ENCODE measurements around the gene MRTFB.
"Not testable (repeated sequence)": the region's sequence is repeated elsewhere in the genome, so short reads cannot be mapped to it uniquely, and the experiment has no call there.

The MRTFB gene

DNA sequence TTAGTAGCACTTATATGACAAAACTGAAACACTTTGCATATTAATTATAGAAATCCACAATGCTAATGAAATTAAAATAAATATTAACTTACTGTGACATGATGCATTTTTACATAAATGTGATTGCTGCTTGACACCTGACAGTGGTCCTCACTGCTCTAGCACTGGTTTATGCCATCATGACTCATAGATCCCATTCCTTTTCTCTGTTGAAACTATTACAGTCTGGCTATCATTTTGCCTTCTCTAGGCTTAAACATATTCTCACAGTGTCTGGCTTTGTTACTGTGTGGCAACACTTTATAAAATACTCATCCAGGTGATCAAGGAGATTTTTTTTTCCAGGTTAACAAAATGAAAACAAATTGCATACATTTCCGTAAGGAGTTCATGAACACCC, 108.0 kb downstream of the MRTFB start:
- DNase-seq = no peak
- intact Hi-C loops (cut with DNase I) = no loop called here

DNA sequence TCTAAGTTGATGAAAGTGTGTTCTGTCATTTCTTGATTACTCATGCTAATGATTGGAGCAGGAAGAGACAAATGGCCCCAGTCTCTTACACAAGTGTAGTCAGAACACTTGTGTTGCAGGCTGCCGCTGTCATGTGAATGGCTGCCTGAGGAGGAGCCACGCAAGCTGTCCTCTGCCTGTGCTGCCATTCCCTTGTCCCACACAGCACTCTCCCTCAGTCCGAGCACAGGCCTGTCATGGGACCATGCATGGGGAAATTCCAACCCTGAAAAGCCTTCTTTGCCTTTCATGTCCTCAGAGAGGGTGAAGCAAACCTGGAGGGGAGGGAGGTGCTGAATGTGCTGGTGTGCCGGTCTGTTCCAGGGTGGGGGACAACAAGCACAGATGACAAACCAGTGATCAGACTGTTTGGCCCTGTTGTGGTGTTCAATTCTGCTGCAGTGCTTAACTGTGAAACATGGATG, 109.4 kb downstream of the MRTFB start:
- intact Hi-C loops (cut with DNase I) = no loop called here
- DNase-seq = no peak

DNA sequence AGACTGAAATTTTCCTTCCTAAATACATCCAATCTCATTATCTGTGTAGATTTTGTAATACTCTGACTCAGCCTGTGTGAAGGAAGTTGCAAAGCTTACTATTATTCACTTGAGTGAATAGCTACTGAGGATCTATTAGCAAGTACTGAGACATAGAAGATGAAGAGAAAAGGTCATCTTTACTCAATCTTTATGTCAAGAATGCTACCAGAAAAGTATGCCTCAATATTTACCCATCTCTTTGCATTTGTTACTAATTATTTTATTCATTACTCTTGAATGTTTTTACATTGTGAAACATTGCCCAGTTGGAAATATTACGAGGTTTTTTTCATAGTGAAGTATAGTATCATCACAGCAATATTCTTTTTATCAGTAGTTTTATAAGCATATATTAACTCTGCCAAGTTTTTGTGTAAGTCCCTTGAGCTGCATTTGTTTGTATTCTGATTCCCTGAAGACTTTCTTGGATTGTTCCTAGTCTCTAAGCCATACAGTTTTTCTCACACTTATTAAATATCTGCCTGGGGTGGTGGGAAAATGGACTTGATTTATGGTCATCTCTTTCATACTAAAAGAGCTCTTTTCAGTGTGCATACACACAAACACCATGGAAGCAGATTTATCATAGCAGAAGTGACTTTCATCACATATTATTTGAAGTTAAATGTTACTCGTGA, 110.4 kb downstream of the MRTFB start:
- intact Hi-C loops (cut with DNase I) = no loop called here
- no peak for DNase-seq

DNA sequence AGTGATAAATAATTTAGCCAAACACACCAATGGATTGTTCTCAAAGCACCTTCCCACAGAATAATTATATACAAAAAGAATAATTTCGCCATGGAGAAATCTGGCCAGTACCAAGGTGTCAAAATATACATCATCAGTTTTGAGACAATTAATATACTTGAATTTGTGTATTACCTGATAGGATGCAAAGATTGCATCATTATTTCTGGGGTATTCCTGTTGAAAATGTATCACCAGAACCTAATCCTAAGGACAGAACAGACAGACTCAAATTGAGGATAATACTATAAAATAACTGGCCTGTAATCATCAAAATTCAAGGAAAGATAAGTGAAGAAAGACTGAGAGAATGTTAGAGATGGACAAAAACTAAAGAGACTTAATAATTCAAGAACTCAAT, 111.9 kb downstream of the MRTFB start:
- intact Hi-C loops (cut with DNase I) = no loop called here
- DNase-seq = no peak

DNA sequence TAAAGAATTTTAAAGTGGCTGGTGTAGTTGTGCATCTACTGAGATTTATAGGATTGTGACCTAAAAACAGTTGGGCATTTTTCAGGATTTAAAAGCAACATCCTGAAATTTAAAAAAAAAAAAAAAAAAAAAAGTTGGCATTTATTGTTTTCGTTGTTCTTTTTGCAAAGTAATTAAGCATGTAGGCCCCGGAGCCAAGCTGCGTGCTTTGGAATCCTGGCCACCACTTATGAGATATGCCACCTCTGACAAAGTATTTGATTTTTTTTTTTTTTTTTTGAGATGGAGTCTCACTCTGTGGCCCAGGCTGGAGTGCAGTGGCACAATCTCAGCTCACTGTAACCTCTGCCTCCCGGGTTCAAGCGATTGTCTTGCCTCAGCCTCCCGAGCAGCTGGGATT, 112.8 kb downstream of the MRTFB start:
- intact Hi-C loops (cut with DNase I) = not testable (repeated sequence)
- DNase-seq = peak in 2 of 10 donors; percentile 67 to 68

DNA sequence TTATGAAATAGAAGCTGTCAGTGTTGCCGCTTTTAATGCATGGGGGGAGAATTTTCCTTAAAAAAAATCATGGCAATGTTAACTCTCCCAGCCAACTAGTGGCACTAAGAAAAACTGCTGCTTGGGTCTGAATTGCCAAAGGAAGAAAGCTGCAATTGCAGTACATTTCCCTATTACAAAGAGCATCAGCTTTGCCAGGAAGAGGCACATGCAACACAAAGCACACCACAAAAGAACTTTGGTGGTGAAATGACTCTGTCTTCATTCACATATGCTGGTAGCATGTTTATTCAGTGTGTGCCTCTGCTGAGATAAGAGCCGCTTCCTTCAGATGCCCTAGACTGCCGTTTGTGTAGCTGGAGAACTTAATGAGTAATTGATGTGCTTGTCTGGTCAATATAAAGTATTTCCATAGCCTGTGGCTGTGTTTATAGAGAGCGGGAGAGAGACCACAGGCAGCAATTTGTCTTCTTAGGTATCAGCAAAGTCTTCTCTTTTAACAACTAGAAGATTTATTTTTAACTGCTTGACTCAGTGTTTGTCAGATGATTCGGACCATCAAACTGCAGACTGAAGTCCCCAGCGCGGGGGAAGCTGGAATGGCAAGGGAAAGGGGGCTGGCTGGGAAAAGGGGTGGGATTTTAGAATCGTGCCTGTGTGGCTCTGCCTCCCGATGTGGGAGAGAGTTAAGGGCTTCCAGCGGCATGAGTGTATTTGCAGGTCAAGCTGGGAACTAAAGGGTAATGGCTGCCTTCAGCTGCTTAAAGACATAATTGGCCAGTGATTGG, 115.1 kb downstream of the MRTFB start:
- DNase-seq = peak in 9 of 10 donors; percentile 19 to 93 (median 60)
- intact Hi-C loops (cut with DNase I) = no loop called here

DNA sequence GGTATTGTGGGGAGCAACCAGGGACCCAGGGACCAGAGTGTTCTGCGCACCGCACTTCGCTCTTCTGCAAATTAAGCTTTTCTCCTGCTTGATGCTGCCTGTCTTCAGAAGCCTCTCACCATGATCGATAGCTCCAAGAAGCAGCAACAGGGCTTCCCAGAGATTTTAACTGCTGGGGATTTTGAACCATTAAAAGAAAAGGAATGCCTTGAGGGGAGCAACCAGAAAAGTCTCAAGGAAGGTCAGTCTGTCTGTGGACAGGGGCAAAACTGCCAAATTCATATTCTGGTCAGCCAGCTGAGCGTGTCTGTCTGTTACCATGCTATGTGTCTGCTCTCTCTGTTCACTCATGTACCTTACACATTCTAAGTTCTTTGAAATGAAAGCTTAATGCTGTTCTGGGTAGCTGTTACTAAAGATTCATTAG, 115.7 kb downstream of the MRTFB start:
- intact Hi-C loops (cut with DNase I) = no loop called here
- DNase-seq = no peak

DNA sequence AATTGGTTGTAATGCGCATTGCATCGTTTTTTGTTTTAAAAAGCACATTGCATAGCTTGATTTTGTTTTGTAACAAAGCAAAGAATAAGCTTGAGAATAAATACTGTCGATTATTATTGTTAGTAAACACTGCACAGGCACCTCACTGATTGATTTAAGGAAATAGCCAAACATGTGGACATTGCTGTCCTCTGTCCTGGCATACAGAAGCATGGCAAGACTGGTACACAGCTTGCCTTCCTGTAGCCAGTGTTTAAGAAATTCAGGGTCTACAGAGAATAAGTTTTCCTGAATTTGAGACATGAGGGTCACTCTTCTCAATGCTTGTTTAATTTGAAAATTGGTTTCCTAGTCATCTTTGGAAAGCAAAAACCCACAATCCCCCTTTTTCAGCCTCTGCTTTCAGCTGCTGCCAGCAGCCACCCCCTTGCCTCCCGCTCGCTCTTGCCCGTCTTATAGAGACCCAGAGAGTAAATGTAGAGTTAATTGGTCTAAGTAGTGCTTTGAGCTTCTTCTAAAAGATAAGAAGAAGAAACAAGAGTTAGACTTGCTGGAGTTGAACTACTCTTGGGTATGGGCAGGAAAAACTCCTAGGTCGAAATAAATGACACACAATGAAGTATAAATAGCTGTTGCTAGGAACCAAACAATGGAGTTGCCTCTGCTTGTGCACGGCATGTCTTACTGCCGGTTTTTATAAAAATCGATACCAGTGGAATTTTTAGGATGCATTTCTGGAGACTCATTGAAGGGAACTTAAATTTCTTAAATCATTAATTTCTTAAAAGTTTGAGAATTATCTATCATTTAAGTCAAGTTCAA, 116.6 kb downstream of the MRTFB start:
- intact Hi-C loops (cut with DNase I) = no loop called here
- peak in 2 of 10 donors; percentile 59 to 79 for DNase-seq

DNA sequence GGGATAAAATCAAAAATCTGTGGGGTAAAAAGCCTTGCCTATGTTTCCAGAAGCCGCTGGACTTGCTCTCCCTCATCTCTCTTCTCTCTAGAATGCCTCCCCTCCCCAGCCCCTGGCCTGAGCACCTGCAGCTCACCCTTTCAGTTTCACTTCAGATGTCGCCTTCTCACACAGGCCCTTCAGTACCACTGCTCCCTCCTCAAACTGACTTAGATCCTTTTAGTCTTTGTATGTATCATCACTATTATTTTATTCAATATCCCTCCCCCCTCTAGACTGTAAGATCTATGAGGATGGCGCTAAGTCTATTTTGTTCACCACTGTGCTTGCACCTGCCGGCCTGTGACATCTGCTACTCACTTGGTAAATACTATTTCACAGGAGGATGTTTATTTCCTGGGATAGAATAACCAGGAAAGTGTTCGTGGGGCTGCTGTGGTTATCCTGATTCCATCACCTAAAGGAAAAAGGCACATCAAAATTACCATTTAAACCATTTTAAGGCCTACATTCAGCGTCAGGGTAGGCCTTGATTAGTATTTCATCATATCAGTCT, 122.3 kb downstream of the MRTFB start:
- intact Hi-C loops (cut with DNase I) = no loop called here

DNA sequence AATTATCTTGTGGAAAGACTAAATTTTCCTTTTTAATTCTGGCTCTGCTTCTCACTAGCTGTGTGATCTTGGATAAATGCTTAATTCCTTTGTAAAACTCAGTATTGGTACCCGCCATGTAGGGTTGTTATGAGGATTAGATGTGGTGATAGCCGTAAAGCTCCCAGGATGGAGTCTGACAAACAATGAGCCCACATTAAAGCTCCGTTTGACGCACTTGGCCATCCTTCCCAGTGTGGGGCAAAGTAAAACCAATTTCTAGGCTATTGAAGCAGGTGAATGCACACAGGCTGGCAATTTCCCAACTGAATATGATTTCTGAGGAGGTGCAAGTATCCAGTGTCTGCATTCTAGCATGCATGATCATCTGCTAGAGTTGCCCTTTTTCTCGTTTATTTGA, 123.6 kb downstream of the MRTFB start:
- no peak for DNase-seq
- intact Hi-C loops (cut with DNase I) = loop anchor here (5.0 kb wide), 1 partner anchor 272 kb away; the partner anchor contains the start of gene ERCC4

More for the DNA sequence above, 122.3 kb downstream of the MRTFB start:
- no peak for DNase-seq

DNA sequence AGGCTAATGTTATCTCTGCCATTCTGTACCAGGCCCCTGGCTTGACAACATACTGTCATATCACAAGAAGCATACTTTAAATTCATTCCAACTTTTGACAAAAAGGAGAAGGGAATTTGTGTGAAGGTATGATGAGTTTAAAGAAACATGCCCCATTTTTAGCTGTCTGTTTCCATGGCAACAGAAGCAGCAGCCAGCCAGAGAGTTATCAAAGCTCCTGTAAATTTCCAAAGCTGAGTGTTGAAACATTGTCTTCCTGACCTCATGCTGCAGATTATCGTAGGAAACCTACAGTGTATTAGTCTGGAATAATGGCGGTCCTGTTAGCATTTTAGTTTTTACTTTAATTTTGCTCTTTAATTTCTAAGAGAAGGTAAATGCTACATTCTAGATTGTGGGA, 124.9 kb downstream of the MRTFB start:
- DNase-seq = peak in 1 of 10 donors; percentile 32
- intact Hi-C loops (cut with DNase I) = loop anchor here (5.0 kb wide), 1 partner anchor 274 kb away; the partner anchor contains the start of gene ERCC4

DNA sequence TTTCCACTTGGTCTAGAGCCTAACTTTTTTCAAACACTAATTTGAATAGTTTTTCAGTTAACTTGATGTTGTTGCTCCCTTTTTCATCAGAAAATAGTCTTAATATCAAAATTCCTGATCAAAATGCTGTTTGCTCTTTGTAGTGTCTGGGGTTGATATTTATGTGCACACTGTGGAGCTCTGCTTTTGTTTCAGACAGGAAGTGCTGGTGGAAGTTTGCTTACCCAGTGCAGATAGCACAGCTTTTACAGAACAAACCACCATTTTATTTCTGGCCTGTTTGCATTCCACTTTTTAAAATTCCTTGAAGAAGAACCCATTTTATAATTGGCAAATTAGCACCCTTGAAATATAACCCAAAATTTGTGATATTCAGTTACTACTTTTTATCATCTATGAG, 125.4 kb downstream of the MRTFB start:
- intact Hi-C loops (cut with DNase I) = loop anchor here (5.0 kb wide), 1 partner anchor 274 kb away; the partner anchor contains the start of gene ERCC4
- no peak for DNase-seq

DNA sequence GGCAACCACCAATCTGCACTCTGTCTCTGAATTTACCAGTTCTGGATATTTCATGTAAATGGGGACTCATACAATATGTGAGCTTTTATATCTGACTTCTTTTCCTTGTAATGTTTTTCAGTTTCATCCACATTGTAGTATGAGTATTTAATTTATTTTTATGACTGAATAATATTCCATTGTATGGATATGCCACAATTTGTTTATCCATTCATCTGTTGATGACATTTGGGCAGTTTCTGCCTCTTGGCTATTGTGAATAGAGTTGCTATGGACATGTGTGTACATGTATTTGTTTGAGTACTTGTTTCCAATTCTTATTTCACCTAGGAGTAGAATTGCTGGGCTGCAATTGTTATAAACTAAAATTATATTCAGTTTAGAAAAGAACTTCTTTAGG, 126.9 kb downstream of the MRTFB start:
- no peak for DNase-seq
- intact Hi-C loops (cut with DNase I) = loop anchor here (5.0 kb wide), 1 partner anchor 276 kb away; the partner anchor contains the start of gene ERCC4

DNA sequence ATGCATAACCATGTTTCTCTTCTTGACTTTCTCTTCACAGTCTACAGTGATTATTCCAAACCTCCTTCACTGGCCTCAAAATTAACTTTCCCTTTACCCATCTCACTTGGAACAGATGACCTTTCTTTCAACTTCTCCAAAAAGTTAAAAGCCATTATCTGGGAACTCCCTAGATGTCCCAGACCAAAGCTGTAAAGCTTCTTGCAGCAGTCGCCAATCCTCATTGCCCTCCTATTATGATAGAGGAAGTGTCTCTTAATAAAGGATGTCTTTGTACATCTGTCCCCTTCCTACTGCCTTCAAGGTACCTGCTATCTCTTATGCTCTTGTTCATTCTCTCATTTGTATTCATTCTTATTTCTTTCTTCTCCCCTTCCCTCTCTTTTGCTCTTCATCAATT, 127.5 kb downstream of the MRTFB start:
- intact Hi-C loops (cut with DNase I) = loop anchor here (5.0 kb wide), 1 partner anchor 276 kb away; the partner anchor contains the start of gene ERCC4
- DNase-seq = no peak

DNA sequence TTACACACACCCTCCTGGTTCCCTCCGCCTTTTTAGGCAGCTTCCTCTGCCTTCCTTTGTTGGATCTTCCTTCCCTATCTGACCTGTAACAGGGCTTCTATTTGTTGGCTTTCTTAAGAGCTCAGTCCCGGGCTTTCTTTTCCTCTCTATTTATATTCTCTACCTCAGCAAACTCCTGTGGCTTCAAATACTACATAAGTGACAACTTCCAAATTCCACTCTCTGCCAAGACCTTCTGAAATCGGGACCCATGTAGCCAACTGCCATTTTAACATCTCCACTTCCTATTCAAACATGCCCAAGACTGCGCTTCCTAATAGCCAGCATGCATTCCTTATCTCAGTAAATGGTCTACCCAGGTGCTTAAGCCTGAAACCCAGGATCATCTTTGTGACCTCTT, 128.1 kb downstream of the MRTFB start:
- no peak for DNase-seq
- intact Hi-C loops (cut with DNase I) = loop anchor here (5.0 kb wide), 1 partner anchor 277 kb away; the partner anchor contains the start of gene ERCC4

DNA sequence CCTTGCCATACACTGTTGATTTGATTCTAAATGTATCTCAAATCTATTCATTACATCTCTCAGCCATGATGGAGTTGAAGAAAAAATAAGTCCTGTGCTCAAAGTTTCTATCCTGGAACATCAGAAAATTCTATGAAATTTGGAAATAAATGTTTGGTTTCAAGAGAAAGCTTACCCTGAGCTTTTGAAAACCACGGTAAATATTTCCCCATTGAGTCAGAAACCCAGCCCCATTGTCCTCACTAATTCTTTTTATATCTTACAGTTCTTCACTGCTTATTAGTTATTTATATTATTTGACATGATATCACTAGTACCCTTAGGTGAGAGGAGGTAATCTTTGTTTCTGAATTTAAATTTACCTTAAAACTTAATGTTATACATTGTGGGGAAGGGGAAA, 128.5 kb downstream of the MRTFB start:
- intact Hi-C loops (cut with DNase I) = loop anchor here (5.0 kb wide), 1 partner anchor 277 kb away; the partner anchor contains the start of gene ERCC4
- no peak for DNase-seq

DNA sequence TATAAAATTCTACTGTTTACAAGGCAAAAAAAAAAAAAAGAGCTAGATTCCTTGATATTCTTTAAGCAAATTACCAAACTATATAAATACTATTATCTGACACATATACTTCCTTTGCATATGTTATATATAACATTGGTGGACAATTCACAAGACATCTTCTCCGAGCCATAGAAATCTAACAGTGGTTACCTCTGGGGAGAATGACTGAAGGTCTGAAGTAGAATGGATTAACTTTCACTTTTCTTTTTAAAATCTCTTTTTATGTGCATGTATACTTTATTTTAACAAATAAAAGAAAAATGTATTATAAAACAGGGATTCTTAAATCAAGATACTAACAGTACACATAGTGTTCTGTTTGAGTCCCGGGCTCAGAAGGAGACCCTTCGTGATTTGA, 131.0 kb downstream of the MRTFB start:
- intact Hi-C loops (cut with DNase I) = no loop called here
- no peak for DNase-seq

DNA sequence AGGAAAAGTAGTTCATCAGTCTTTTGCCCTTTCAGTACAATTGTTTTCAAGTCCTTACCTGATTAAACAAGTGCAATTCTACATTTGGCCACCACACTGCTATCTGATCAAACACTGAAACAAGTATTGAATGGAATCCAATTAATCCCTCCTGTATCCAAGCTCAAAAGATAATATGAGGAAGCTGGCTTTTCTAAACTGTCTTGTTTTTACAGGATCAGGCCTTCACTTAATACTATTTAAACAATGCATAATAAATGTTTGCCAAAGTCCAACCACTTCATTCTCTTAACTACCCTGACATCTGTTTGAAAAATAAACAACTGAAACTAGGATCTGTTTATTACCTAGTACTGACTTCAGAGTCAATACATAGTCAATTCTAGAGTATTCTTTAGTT, 131.6 kb downstream of the MRTFB start:
- DNase-seq = no peak
- intact Hi-C loops (cut with DNase I) = no loop called here

DNA sequence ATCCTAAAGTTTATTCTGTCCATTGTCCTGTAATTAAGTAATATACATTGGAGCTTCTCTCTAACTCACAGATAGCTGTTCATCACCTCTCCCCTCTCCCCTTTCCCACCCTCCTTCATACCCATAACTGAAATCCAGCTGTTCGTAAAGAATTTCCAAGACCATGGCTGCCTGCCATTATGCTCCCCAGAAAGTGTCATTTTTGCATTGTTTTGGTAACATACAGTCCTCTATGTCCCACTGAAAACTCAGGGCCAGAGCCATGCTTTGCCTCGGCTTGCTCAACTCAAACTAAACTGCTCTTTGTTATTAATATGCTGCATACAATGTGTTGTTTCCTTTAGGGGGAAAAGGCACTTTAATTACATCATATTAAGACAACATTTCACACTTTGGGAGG, 132.0 kb downstream of the MRTFB start:
- intact Hi-C loops (cut with DNase I) = no loop called here

DNA sequence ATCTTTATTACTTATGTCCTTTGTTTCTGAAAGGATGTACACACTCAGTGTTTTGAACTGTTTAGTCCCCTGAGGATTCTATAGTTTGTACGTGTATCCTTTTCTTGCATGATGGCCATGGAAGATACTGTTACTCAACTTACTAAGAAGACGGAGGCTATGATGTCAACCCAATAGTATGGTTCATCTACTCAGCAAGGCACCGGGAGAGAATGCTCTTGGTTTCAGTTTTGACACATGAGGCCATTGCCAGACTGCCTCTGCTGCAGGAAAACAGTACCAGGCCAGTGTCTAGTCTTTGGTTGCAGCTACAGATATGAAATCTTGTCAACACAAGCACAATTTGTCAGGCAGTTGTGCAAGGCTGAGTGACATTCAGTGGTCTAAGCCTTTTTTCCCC, 134.5 kb downstream of the MRTFB start:
- no peak for DNase-seq
- intact Hi-C loops (cut with DNase I) = no loop called here

More for the DNA sequence above, 132.0 kb downstream of the MRTFB start:
- no peak for DNase-seq

All from posterior cingulate gyrus (tissue), 11 donors.